ENCODE measurements around the gene TLK1. TPM values are rescaled to one million over a fixed set of nuclear protein-coding genes. Genes with fewer than 3 reads are reported as not detected.
A peak's percentile ranks its signal among the peaks of the same experiment; 100 is the strongest.
"Not testable (repeated sequence)": the region's sequence is repeated elsewhere in the genome, so short reads cannot be mapped to it uniquely, and the experiment has no call there.

TLK1 gene
- total and polyA plus RNA-seq, 7 experiments from 2014 or later: 40.0 to 191 (median 113) TPM

DNA sequence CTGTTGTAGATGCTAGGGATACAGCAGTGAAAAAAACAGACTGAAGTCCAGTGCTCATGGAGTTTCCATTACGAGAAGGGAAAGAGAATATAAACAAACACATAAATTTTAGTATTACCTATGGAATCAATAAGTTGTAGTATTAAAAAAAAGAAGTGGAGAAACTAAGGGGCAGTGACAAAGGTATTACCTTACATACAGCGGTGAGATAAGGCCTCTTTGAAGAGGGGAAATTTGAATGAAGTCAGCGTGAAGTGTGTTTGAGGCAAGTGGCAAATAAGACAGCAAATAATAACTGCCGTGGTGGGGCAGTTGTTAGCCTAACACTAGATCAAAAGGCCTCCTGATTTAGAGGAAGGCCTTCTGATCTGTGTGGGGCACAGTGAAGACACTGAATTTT lies 57.9 kb downstream of the TLK1 start:
- peaks cover 12 to 70% (median 59%) of the 10 kb centered on the region in 5 donors for H3K36me3 Mint-ChIP-seq
- Histone ChIP-seq H3K36me3 (ENCODE audit: control insufficient read depth in 2 of 3, insufficient read depth in 3 of 3, low read length in 3 of 3) (peaks cover 0 to 4% (median 0%) of the 10 kb centered on the region in 3 experiments), H3K27me3 (ENCODE audit: control insufficient read depth in 2 of 2, insufficient read depth in 2 of 2, low read length in 2 of 2) (no peaks in the 10 kb centered on the region), H3K4me1 (ENCODE audit: control insufficient read depth in 2 of 2, insufficient read depth in 2 of 2, low read length in 2 of 2) (peaks cover 0 to 7% of the 10 kb centered on the region in 2 donors), H3K27ac (ENCODE audit: low read depth, low read length) (no peak overlapping the region), H3K9me3 (ENCODE audit: control insufficient read depth in 2 of 3, low read length in 3 of 3) (peaks cover 0 to 13% (median 0%) of the 10 kb centered on the region in 3 experiments), H3K4me3 (ENCODE audit: low read length) (no peak overlapping the region)
- peak overlapping the region in 8 of 9 donors; percentile 42 to 84 (median 61) for H3K27ac Mint-ChIP-seq
- peaks cover 0 to 37% (median 18%) of the 10 kb centered on the region in 11 donors for H3K9me3 Mint-ChIP-seq
- DNase-seq: peak in 1 of 9 donors; percentile 27
- intact Hi-C loops (cut with micrococcal nuclease): loop anchor here in 1 of 2 donors (1.0 to 5.0 kb wide), 3 partner anchors 14 to 126 kb away; no protein-coding TSS in a partner anchor
- ChIA-PET POLR2A (no interaction called here), CTCF (no interaction called here)
- H3K4me1 Mint-ChIP-seq: peaks cover 14 to 72% (median 56%) of the 10 kb centered on the region in 7 donors
- no peaks in the 10 kb centered on the region for H3K27me3 Mint-ChIP-seq
- H3K4me3 Mint-ChIP-seq: peak overlapping the region in 7 of 10 donors; percentile 3 to 46 (median 40)
- peak; percentile 48 for ATAC-seq

DNA sequence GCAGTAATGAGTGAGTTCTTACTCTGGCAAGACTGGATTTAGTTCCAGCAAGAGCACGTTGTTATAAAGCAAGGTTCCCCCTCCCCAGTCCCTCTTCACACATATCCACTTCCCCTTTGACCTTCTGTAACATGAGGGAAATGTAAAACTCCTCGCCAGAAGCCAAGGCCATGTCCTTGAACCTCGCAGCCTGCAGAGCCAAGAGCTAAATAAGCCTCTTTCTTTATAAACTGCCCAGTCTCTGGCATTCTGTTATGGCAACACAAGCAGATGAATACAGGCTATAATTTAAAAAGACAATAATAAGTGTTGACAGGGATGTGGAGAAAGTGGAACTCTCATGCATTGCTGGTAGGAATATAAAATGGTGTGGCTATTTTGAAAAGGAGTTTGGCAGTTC lies 60.3 kb downstream of the TLK1 start:
- no peak overlapping the region for H3K4me3 ChIP-seq (ENCODE audit: low read length)
- H3K36me3 Mint-ChIP-seq: peaks cover 8 to 70% (median 61%) of the 10 kb centered on the region in 5 donors
- peak overlapping the region in 4 of 9 donors; percentile 23 to 61 (median 46) for H3K27ac Mint-ChIP-seq
- ATAC-seq (no peak), DNase-seq (no peak)
- intact Hi-C loops (cut with micrococcal nuclease): loop anchor here in 1 of 2 donors (2.0 to 5.0 kb wide), 2 partner anchors 18 to 123 kb away; no protein-coding TSS in a partner anchor
- H3K27ac ChIP-seq (ENCODE audit: low read depth, low read length): no peak overlapping the region
- peaks cover 19 to 58% (median 48%) of the 10 kb centered on the region in 7 donors for H3K4me1 Mint-ChIP-seq
- peaks cover 0 to 13% of the 10 kb centered on the region in 2 donors for H3K4me1 ChIP-seq (ENCODE audit: control insufficient read depth in 2 of 2, insufficient read depth in 2 of 2, low read length in 2 of 2)
- H3K4me3 Mint-ChIP-seq: no peak overlapping the region
- peaks cover 0 to 52% (median 26%) of the 10 kb centered on the region in 11 donors for H3K9me3 Mint-ChIP-seq
- peaks cover 0 to 18% (median 0%) of the 10 kb centered on the region in 3 experiments for H3K9me3 ChIP-seq (ENCODE audit: control insufficient read depth in 2 of 3, low read length in 3 of 3)
- H3K27me3 Mint-ChIP-seq: no peaks in the 10 kb centered on the region
- no peaks in the 10 kb centered on the region for H3K27me3 ChIP-seq (ENCODE audit: control insufficient read depth in 2 of 2, insufficient read depth in 2 of 2, low read length in 2 of 2)
- ChIA-PET POLR2A (no interaction called here), CTCF (no interaction called here)
- peaks cover 0 to 9% (median 0%) of the 10 kb centered on the region in 3 experiments for H3K36me3 ChIP-seq (ENCODE audit: control insufficient read depth in 2 of 3, insufficient read depth in 3 of 3, low read length in 3 of 3)

DNA sequence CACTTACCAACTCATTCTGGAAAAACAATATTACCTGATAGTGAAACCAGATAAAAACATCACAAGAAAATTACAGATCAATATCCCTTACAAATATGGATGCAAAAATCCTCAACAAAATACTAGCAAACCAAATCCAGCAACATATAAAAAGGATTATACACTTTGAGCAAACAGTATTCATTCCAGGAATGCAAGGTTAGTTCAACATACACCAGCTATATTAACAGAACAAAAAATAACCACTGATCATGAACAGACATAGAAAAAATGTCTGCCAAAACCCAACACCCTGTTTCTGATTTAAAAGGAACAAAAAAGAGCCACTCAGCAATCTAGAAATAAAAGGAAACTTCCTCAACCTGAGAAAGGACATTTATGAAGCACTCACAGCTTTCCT lies 62.1 kb downstream of the TLK1 start:
- ATAC-seq (no peak), DNase-seq (no peak)
- peak overlapping the region in 1 of 10 donors; percentile 14 for H3K4me3 Mint-ChIP-seq

DNA sequence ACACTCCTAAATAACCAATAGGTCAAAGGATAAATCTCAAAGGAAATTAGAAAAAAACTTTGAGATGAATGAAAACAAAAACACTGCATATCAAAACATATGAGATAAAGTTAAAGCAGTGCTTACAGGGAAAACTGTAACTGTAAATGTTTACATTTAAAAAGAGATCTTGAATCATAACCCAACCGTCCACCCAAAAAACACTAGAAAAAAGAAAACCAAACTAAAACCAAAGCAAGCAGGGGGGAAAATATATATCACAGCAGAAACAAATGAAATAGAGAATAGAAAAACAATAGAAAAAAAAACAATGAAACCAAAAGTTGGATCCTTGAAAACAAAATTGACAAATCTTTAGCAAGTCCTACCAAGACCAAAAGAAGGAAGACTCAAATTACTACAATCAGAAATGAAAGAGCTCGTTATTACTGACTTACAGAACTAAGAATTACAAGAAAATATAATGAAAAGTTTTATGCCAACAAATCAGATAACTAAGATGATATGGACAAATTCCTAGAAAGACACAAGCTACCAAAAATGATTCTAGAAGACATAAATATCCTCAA lies 65.6 kb downstream of the TLK1 start:
- peaks cover 0 to 38% (median 21%) of the 10 kb centered on the region in 11 donors for H3K9me3 Mint-ChIP-seq
- Histone ChIP-seq H3K4me3 (ENCODE audit: low read length) (no peak overlapping the region), H3K4me1 (ENCODE audit: control insufficient read depth in 2 of 2, insufficient read depth in 2 of 2, low read length in 2 of 2) (peaks cover 0 to 12% of the 10 kb centered on the region in 2 donors), H3K27me3 (ENCODE audit: control insufficient read depth in 2 of 2, insufficient read depth in 2 of 2, low read length in 2 of 2) (no peaks in the 10 kb centered on the region), H3K36me3 (ENCODE audit: control insufficient read depth in 2 of 3, insufficient read depth in 3 of 3, low read length in 3 of 3) (peaks cover 0 to 17% (median 0%) of the 10 kb centered on the region in 3 experiments), H3K9me3 (ENCODE audit: control insufficient read depth in 2 of 3, low read length in 3 of 3) (peaks cover 0 to 15% (median 0%) of the 10 kb centered on the region in 3 experiments), H3K27ac (ENCODE audit: low read depth, low read length) (no peak overlapping the region)
- intact Hi-C loops (cut with micrococcal nuclease): loop anchor here in 1 of 2 donors (2.0 kb wide), 1 partner anchor 14 kb away; no protein-coding TSS in a partner anchor
- ChIA-PET POLR2A (interaction anchor here (0.6 kb wide), 1 partner anchor 165 kb away, joined by 3 read pairs; no protein-coding TSS in a partner anchor), CTCF (interaction anchor here (0.7 kb wide), 1 partner anchor 14 kb away, joined by 3 read pairs; no protein-coding TSS in a partner anchor)
- H3K4me1 Mint-ChIP-seq: peaks cover 22 to 52% (median 38%) of the 10 kb centered on the region in 7 donors
- H3K36me3 Mint-ChIP-seq: peaks cover 12 to 68% (median 49%) of the 10 kb centered on the region in 5 donors
- H3K27ac Mint-ChIP-seq: peak overlapping the region in 5 of 9 donors; percentile 1 to 86 (median 22)
- no peaks in the 10 kb centered on the region for H3K27me3 Mint-ChIP-seq
- no peak for DNase-seq
- H3K4me3 Mint-ChIP-seq: peak overlapping the region in 5 of 10 donors; percentile 18 to 56 (median 47)
- no peak for ATAC-seq

More for the DNA sequence above, 62.1 kb downstream of the TLK1 start:
- intact Hi-C loops (cut with micrococcal nuclease): no loop called here
- no peak overlapping the region for H3K4me3 ChIP-seq (ENCODE audit: low read length)
- Mint-ChIP-seq H3K27me3 (no peaks in the 10 kb centered on the region), H3K27ac (no peak overlapping the region), H3K9me3 (peaks cover 0 to 43% (median 25%) of the 10 kb centered on the region in 11 donors), H3K4me1 (peaks cover 23 to 58% (median 48%) of the 10 kb centered on the region in 7 donors), H3K36me3 (peaks cover 8 to 69% (median 58%) of the 10 kb centered on the region in 5 donors)
- H3K4me1 ChIP-seq (ENCODE audit: control insufficient read depth in 2 of 2, insufficient read depth in 2 of 2, low read length in 2 of 2): peaks cover 0 to 18% of the 10 kb centered on the region in 2 donors
- ChIA-PET CTCF (interaction anchor here (1.0 to 1.6 kb wide), 2 partner anchors 12 to 59 kb away, joined by 3 to 6 read pairs; no protein-coding TSS in a partner anchor), POLR2A (no interaction called here)
- no peak overlapping the region for H3K27ac ChIP-seq (ENCODE audit: low read depth, low read length)
- peaks cover 0 to 9% (median 0%) of the 10 kb centered on the region in 3 experiments for H3K36me3 ChIP-seq (ENCODE audit: control insufficient read depth in 2 of 3, insufficient read depth in 3 of 3, low read length in 3 of 3)
- H3K9me3 ChIP-seq (ENCODE audit: control insufficient read depth in 2 of 3, low read length in 3 of 3): peaks cover 0 to 18% (median 0%) of the 10 kb centered on the region in 3 experiments
- H3K27me3 ChIP-seq (ENCODE audit: control insufficient read depth in 2 of 2, insufficient read depth in 2 of 2, low read length in 2 of 2): no peaks in the 10 kb centered on the region

DNA sequence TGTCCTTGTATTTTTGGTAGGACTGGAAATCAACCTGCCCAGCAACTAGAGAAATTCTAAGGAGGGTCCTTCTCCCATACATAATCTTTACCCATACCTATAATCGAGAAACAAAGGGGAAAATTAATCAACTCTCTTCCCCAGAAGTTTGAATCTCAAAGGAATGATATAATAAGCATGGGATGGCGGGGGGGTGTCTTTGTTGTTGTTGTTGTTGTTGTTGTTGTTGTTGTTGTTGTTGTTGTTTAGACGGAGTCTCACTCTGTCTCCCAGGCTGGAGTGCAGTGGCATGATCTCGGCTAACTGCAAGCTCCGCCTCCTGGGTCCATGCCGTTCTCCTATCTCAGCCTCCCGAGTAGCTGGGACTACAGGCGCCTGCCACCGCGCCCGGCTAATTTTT lies 69.2 kb downstream of the TLK1 start:
- H3K4me1 ChIP-seq (ENCODE audit: control insufficient read depth in 2 of 2, insufficient read depth in 2 of 2, low read length in 2 of 2): peaks cover 0 to 35% of the 10 kb centered on the region in 2 donors
- CTCF ChIA-PET; H3K27ac ChIP-seq (ENCODE audit: low read depth, low read length); intact Hi-C loops (cut with micrococcal nuclease); H3K36me3 ChIP-seq (ENCODE audit: control insufficient read depth in 2 of 3, insufficient read depth in 3 of 3, low read length in 3 of 3); H3K27me3 ChIP-seq (ENCODE audit: control insufficient read depth in 2 of 2, insufficient read depth in 2 of 2, low read length in 2 of 2); H3K9me3 ChIP-seq (ENCODE audit: control insufficient read depth in 2 of 3, low read length in 3 of 3); ATAC-seq; DNase-seq; H3K27me3 Mint-ChIP-seq; H3K9me3 Mint-ChIP-seq; H3K4me3 Mint-ChIP-seq; H3K4me3 ChIP-seq (ENCODE audit: low read length): not testable (repeated sequence)
- peak overlapping the region in 1 of 9 donors; percentile 99 for H3K27ac Mint-ChIP-seq
- peaks cover 4 to 43% (median 18%) of the 10 kb centered on the region in 5 donors for H3K36me3 Mint-ChIP-seq
- POLR2A ChIA-PET: interaction anchor here (0.7 kb wide), 1 partner anchor 131 kb away, joined by 3 read pairs; no protein-coding TSS in a partner anchor
- H3K4me1 Mint-ChIP-seq: peaks cover 48 to 83% (median 70%) of the 10 kb centered on the region in 7 donors

DNA sequence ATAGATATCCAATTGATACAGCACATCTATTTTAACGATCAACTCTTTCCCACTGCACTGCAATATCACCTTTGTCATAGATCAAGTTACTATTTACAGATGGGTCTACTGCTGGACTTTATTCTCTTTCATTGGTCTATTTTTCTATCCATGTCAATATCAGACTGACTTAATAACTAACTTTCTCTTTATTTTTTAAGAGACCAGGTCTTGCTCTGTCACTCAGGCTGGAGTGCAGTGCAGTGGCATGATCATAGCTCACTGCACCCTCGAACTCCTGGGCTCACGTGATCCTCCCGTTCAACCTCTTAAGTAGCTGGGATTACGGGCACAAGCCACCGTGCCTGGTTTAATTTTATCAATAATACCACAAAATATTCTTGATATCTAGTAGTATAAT lies 71.2 kb downstream of the TLK1 start:
- POLR2A ChIA-PET: interaction anchor here (1.2 to 4.0 kb wide), 4 partner anchors 8 to 69 kb away, joined by 3 to 32 read pairs (median 5); no protein-coding TSS in a partner anchor
- H3K27ac Mint-ChIP-seq: peak overlapping the region in 8 of 9 donors; percentile 94 to 99 (median 96)

More for the DNA sequence above, 71.2 kb downstream of the TLK1 start:
- Histone ChIP-seq H3K27ac (ENCODE audit: low read depth, low read length) (no peak overlapping the region), H3K4me3 (ENCODE audit: low read length) (no peak overlapping the region), H3K9me3 (ENCODE audit: control insufficient read depth in 2 of 3, low read length in 3 of 3) (no peaks in the 10 kb centered on the region), H3K27me3 (ENCODE audit: control insufficient read depth in 2 of 2, insufficient read depth in 2 of 2, low read length in 2 of 2) (no peaks in the 10 kb centered on the region), H3K4me1 (ENCODE audit: control insufficient read depth in 2 of 2, insufficient read depth in 2 of 2, low read length in 2 of 2) (peaks cover 0 to 41% of the 10 kb centered on the region in 2 donors), H3K36me3 (ENCODE audit: control insufficient read depth in 2 of 3, insufficient read depth in 3 of 3, low read length in 3 of 3) (peaks cover 0 to 8% (median 0%) of the 10 kb centered on the region in 3 experiments)
- Mint-ChIP-seq H3K27me3 (no peaks in the 10 kb centered on the region), H3K4me3 (peak overlapping the region in 3 of 10 donors; percentile 9 to 83 (median 58)), H3K36me3 (peaks cover 4 to 39% (median 12%) of the 10 kb centered on the region in 5 donors), H3K9me3 (peaks cover 0 to 4% (median 0%) of the 10 kb centered on the region in 11 donors), H3K4me1 (peaks cover 44 to 85% (median 72%) of the 10 kb centered on the region in 7 donors)
- intact Hi-C loops (cut with micrococcal nuclease): loop anchor here (2.0 to 10.0 kb wide), 4 partner anchors 13 to 343 kb away; partner anchors contain the start of genes DCAF17 (in 1 of the 2) and METTL8 (in 1 of the 2)
- DNase-seq: no peak
- CTCF ChIA-PET: interaction anchor here (0.9 to 4.7 kb wide), 2 partner anchors 39 to 69 kb away, joined by 3 to 41 read pairs; no protein-coding TSS in a partner anchor
- ATAC-seq: no peak
